ENCODE data around the gene SLC25A42. TPM values are rescaled to one million over a fixed set of nuclear protein-coding genes. Genes with fewer than 3 reads are reported as not detected.

SLC25A42 gene
- total and polyA plus RNA-seq, 2 of the 13 experiments (the other 11 are each of a cell fraction or from before 2014, with no cell fraction given), result 12.8 to 18.3 TPM

DNA sequence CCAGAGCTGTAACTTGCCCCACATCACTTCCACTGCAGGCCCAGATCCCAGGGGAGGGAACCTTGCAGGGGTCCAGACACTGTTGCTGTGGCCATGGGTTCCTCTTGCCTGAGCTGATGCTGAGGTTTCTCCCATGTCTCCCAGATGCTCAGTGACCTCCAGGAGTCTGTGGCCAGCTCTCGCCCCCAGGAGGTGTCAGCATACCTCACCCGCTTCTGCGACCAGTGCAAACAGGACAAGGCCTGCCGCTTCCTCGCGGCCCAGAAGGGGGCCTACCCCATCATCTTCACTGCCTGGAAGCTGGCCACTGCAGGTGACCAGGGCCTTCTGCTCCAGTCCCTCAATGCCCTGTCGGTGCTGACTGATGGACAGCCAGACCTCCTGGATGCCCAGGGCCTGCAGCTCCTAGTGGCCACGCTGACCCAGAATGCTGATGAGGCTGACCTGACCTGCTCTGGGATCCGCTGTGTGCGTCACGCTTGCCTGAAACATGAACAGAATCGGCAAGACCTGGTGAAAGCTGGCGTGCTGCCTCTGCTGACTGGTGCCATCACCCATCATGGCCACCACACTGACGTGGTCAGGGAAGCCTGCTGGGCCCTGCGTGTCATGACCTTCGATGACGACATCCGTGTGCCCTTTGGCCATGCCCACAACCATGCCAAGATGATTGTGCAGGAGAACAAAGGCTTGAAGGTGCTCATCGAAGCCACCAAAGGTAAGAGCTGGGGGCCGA is 12.1 kb upstream of the SLC25A42 start (continued):
- TF ChIP-seq, protein P1, sequence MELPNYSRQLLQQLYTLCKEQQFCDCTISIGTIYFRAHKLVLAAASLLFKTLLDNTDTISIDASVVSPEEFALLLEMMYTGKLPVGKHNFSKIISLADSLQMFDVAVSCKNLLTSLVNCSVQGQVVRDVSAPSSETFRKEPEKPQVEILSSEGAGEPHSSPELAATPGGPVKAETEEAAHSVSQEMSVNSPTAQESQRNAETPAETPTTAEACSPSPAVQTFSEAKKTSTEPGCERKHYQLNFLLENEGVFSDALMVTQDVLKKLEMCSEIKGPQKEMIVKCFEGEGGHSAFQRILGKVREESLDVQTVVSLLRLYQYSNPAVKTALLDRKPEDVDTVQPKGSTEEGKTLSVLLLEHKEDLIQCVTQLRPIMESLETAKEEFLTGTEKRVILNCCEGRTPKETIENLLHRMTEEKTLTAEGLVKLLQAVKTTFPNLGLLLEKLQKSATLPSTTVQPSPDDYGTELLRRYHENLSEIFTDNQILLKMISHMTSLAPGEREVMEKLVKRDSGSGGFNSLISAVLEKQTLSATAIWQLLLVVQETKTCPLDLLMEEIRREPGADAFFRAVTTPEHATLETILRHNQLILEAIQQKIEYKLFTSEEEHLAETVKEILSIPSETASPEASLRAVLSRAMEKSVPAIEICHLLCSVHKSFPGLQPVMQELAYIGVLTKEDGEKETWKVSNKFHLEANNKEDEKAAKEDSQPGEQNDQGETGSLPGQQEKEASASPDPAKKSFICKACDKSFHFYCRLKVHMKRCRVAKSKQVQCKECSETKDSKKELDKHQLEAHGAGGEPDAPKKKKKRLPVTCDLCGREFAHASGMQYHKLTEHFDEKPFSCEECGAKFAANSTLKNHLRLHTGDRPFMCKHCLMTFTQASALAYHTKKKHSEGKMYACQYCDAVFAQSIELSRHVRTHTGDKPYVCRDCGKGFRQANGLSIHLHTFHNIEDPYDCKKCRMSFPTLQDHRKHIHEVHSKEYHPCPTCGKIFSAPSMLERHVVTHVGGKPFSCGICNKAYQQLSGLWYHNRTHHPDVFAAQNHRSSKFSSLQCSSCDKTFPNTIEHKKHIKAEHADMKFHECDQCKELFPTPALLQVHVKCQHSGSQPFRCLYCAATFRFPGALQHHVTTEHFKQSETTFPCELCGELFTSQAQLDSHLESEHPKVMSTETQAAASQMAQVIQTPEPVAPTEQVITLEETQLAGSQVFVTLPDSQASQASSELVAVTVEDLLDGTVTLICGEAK (IDR thresholded peaks at IDR 0.05), result no peak
- TF ChIP-seq, protein P1 (CRISPR knock-in tag; IDR thresholded peaks at IDR 0.05), result no peak

Measured in HepG2 (cell line).